ENCODE data around the gene TPX2. TPM values are rescaled to one million over a fixed set of nuclear protein-coding genes. Genes with fewer than 3 reads are reported as not detected.

Gene TPX2
- total RNA-seq, 1 experiment from 2014 or later, result 319 TPM

DNA sequence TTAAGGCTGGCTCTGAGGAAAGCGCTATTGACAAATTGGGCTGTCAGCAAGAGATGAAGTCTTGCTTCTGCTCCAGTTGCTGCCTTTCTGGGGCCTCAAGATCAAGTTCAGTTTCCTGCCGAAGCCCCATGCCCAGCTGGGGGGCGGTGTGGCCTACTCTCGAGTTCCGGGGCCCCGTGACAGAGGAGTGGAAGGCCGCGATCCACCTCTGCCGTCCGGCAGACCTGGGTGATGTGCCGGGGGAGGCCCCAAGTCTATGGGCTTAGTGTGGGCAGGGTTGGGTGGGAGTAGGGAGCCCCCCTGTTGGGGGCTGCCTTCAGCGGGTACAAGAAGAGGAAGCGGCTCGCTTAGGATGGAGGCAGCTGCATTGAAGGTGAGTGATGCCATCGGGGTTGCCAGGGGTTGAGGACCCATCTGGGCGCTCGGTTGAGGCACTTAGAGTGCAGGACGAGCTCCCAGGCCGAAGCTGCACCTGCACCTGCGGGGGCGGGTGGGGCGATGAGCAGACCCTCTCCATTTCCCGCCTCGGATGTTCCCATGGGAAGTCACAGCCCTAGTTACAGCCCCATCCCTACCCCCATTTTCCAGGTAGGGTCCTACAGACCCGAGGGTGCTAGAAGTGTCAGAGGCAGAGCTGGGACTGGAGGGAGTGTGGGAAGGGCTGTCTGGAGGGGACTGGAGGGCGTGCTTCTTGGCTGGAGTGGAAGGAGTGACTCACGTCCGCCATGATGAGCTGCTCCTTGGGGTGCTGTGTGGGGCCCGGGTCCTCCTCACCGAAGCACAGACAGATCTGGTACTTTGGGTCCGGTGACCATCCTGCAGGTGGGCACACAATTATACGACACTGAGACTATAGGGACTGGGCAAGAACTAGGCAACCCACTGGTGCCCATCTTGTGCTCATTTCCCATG is 109.3 kb downstream of the TPX2 start:
- no peak for DNase-seq (ENCODE audit: low read depth)

GRCh38 chr20:31849306-31849930 is 110.3 kb downstream of the TPX2 start:
- no peak for DNase-seq (ENCODE audit: low read depth)

Other genes with a start within 250 kb of the TPX2 start
- 244 and 248 TPM in 2 replicates for gene HM13, start 224.8 kb upstream of the TPX2 start, total RNA-seq (2014; rRNA removed; shearing (Covaris generic))
- gene ID1, start 134.0 kb upstream of the TPX2 start, total RNA-seq (2014; rRNA removed; shearing (Covaris generic)), result 1,421 and 1,771 TPM in 2 replicates
- not detected in 2 replicates for gene COX4I2, start 101.4 kb upstream of the TPX2 start, total RNA-seq (2014; rRNA removed; shearing (Covaris generic))
- 108 and 117 TPM in 2 replicates for gene BCL2L1, start 16.4 kb upstream of the TPX2 start, total RNA-seq (2014; rRNA removed; shearing (Covaris generic))
- 0.15 and 0.44 TPM in 2 replicates for gene MYLK2, start 80.1 kb downstream of the TPX2 start, total RNA-seq (2014; rRNA removed; shearing (Covaris generic))
- 0.12 TPM in 1 of 2 replicates, not detected in the other for gene FOXS1, start 106.3 kb downstream of the TPX2 start, total RNA-seq (2014; rRNA removed; shearing (Covaris generic))
- 0.91 and 3.2 TPM in 2 replicates for gene DUSP15, start 131.2 kb downstream of the TPX2 start, total RNA-seq (2014; rRNA removed; shearing (Covaris generic))
- gene TTLL9, start 131.3 kb downstream of the TPX2 start, total RNA-seq (2014; rRNA removed; shearing (Covaris generic)), result not detected in 2 replicates
- gene PDRG1, start 212.8 kb downstream of the TPX2 start, total RNA-seq (2014; rRNA removed; shearing (Covaris generic)), result 14.2 and 14.5 TPM in 2 replicates
- 0.05 TPM in 1 of 2 replicates, not detected in the other for gene XKR7, start 228.9 kb downstream of the TPX2 start, total RNA-seq (2014; rRNA removed; shearing (Covaris generic))